Astrocyte (in vitro differentiated cells and primary cell): ENCODE results near the gene ZNF286A. TPM values are rescaled to one million over a fixed set of nuclear protein-coding genes. Genes with fewer than 3 reads are reported as not detected.
"Not testable (repeated sequence)": the region's sequence is repeated elsewhere in the genome, so short reads cannot be mapped to it uniquely, and the experiment has no call there.

ENCODE experiments used
- DNase-seq: peaks from one replicate; pipeline ENCODE4 v3.0.0-alpha.2; 2010; ENCODE audit warnings: low read depth
- FAIRE-seq: peaks from 2 replicates; lab custom pipeline; 2011; peaks lifted over from hg19 to GRCh38; lab: Jason Lieb, UNC
- H2AFZ ChIP-seq: 2 replicates; pipeline ENCODE4 v1.6.0; 2012; ENCODE audit warnings: low read depth, low read length, inconsistent platforms
- H3K27ac ChIP-seq: 2 replicates; pipeline ENCODE4 v1.5.1; 2011; ENCODE audit warnings: low read depth, low read length, inconsistent platforms
- H3K27me3 ChIP-seq: 2 replicates; pipeline ENCODE4 v1.6.0; 2011; ENCODE audit warnings: low read length, inconsistent platforms; ENCODE audit not compliant: insufficient read depth
- H3K36me3 ChIP-seq: 2 replicates; pipeline ENCODE4 v1.5.1; 2011; ENCODE audit warnings: low read length, inconsistent platforms; ENCODE audit not compliant: insufficient read depth
- H3K4me1 ChIP-seq: 2 replicates; pipeline ENCODE4 v1.5.1; 2011; ENCODE audit warnings: low read length, inconsistent platforms; ENCODE audit not compliant: insufficient read depth
- H3K4me2 ChIP-seq: 2 replicates; pipeline ENCODE4 v1.6.0; 2012; ENCODE audit warnings: low read length, inconsistent platforms
- H3K4me3 ChIP-seq: 2 replicates; pipeline ENCODE4 v1.5.1; 2011; ENCODE audit warnings: low read depth, mild to moderate bottlenecking, low read length, inconsistent platforms; ENCODE audit not compliant: insufficient read depth
- H3K79me2 ChIP-seq: 2 replicates; pipeline ENCODE4 v1.6.0; 2012; ENCODE audit warnings: mild to moderate bottlenecking, low read length, inconsistent platforms; ENCODE audit not compliant: insufficient read depth
- H3K9ac ChIP-seq: 2 replicates; pipeline ENCODE4 v1.6.0; 2012; ENCODE audit warnings: mild to moderate bottlenecking, low read length, inconsistent platforms
- H3K9me3 ChIP-seq: 2 replicates; pipeline ENCODE4 v1.5.1; 2012; ENCODE audit warnings: low read depth, mild to moderate bottlenecking, low read length, inconsistent platforms; ENCODE audit not compliant: insufficient read depth
- H4K20me1 ChIP-seq: 2 replicates; pipeline ENCODE4 v1.6.0; 2012; ENCODE audit warnings: low read length, inconsistent platforms; ENCODE audit not compliant: insufficient read depth
- H3K27ac Mint-ChIP-seq: one replicate; pipeline ENCODE4 v1.8.0; 2021; ENCODE audit warnings: mild to moderate bottlenecking, mixed read lengths; ENCODE audit not compliant: unreplicated experiment
- H3K27me3 Mint-ChIP-seq: one replicate; pipeline ENCODE4 v1.8.0; 2021; ENCODE audit warnings: low read depth, mixed read lengths; ENCODE audit not compliant: unreplicated experiment
- H3K36me3 Mint-ChIP-seq: one replicate; pipeline ENCODE4 v1.8.0; 2021; ENCODE audit warnings: low read depth, mixed read lengths; ENCODE audit not compliant: unreplicated experiment
- H3K4me1 Mint-ChIP-seq: one replicate; pipeline ENCODE4 v1.8.0; 2021; ENCODE audit warnings: low read depth, mixed read lengths; ENCODE audit not compliant: unreplicated experiment
- H3K4me3 Mint-ChIP-seq: one replicate; pipeline ENCODE4 v1.8.0; 2021; ENCODE audit warnings: mild to moderate bottlenecking, moderate library complexity, mixed read lengths; ENCODE audit not compliant: unreplicated experiment
- H3K9me3 Mint-ChIP-seq: one replicate; pipeline ENCODE4 v1.8.0; 2021; ENCODE audit warnings: mild to moderate bottlenecking, mixed read lengths; ENCODE audit not compliant: unreplicated experiment
- EZH2 ChIP-seq: IDR thresholded peaks from 2 replicates; pipeline ENCODE4 v1.6.1; 2012; ENCODE audit warnings: mild to moderate bottlenecking, low read length, inconsistent platforms; ENCODE audit not compliant: insufficient read depth
- total RNA-seq: library from RNA; stranded (reverse); gene quantifications from 2 replicates; pipeline ENCODE4 v1.2.1, GENCODE V29; 2021
- TF ChIP-seq, protein P1 (sequence below): IDR thresholded peaks from 2 replicates; pipeline ENCODE4 v1.5.1; 2011; ENCODE audit warnings: low read depth, mild to moderate bottlenecking, inconsistent platforms, low read length, moderate library complexity; ENCODE audit not compliant: insufficient read depth

ZNF286A gene
- total RNA-seq, 1 donor from 2014 or later: 58.6 TPM

GRCh38 chr17:15731900-15732299 is 32.3 kb downstream of the ZNF286A start, which contains the start of gene TBC1D26:
Gene TBC1D26 (plus strand): TSS chr17:15732283. CDS start chr17:15735349, 3,066 bp downstream.
- H3K27me3 Mint-ChIP-seq, H3K9me3 ChIP-seq: not testable (repeated sequence)

GRCh38 chr17:15733174-15733789 is 33.7 kb downstream of the ZNF286A start:
- not testable (repeated sequence) for H3K27ac Mint-ChIP-seq, H3K9me3 ChIP-seq, H3K27ac ChIP-seq, H3K9me3 Mint-ChIP-seq, H3K27me3 ChIP-seq, H3K4me1 ChIP-seq, H3K4me3 ChIP-seq, FAIRE-seq, H3K36me3 ChIP-seq, H3K36me3 Mint-ChIP-seq, H3K79me2 ChIP-seq, H4K20me1 ChIP-seq, H2AFZ ChIP-seq, H3K4me1 Mint-ChIP-seq, H3K4me3 Mint-ChIP-seq, H3K4me2 ChIP-seq, DNase-seq, H3K9ac ChIP-seq, H3K27me3 Mint-ChIP-seq

More at GRCh38 chr17:15731900-15732299, 32.3 kb downstream of the ZNF286A start, which contains the start of gene TBC1D26:
- H4K20me1 ChIP-seq, FAIRE-seq, H3K4me2 ChIP-seq, H3K4me3 Mint-ChIP-seq, H3K27ac Mint-ChIP-seq, DNase-seq, H3K36me3 Mint-ChIP-seq, H3K36me3 ChIP-seq, H3K79me2 ChIP-seq, H2AFZ ChIP-seq, H3K9ac ChIP-seq, H3K4me1 ChIP-seq, H3K4me3 ChIP-seq, H3K27ac ChIP-seq, H3K9me3 Mint-ChIP-seq, H3K27me3 ChIP-seq, H3K4me1 Mint-ChIP-seq: not testable (repeated sequence)

- H3K27me3 Mint-ChIP-seq, FAIRE-seq, H3K9me3 Mint-ChIP-seq, H3K79me2 ChIP-seq, H3K4me3 Mint-ChIP-seq, H2AFZ ChIP-seq, H3K9me3 ChIP-seq, H3K36me3 Mint-ChIP-seq, H3K27me3 ChIP-seq, H3K4me1 Mint-ChIP-seq, H3K4me2 ChIP-seq, H3K4me1 ChIP-seq, H3K27ac ChIP-seq, H3K9ac ChIP-seq, DNase-seq, H3K27ac Mint-ChIP-seq, H4K20me1 ChIP-seq, H3K36me3 ChIP-seq, H3K4me3 ChIP-seq: not testable (repeated sequence)
Measured at GRCh38 chr17:15736578-15736977, 37.0 kb downstream of the ZNF286A start.

- Histone ChIP-seq H3K9me3 (no peaks in the 10 kb centered on the region), H2AFZ (no peak overlapping the region), H3K9ac (no peak overlapping the region), H3K27ac (no peak overlapping the region), H3K36me3 (no peaks in the 10 kb centered on the region), H3K4me2 (no peak overlapping the region), H3K4me1 (no peaks in the 10 kb centered on the region), H3K27me3 (no peaks in the 10 kb centered on the region), H4K20me1 (no peaks in the 10 kb centered on the region), H3K4me3 (no peak overlapping the region), H3K79me2 (no peaks in the 10 kb centered on the region)
- no peak overlapping the region for H3K27ac Mint-ChIP-seq
- TF ChIP-seq, protein P1, sequence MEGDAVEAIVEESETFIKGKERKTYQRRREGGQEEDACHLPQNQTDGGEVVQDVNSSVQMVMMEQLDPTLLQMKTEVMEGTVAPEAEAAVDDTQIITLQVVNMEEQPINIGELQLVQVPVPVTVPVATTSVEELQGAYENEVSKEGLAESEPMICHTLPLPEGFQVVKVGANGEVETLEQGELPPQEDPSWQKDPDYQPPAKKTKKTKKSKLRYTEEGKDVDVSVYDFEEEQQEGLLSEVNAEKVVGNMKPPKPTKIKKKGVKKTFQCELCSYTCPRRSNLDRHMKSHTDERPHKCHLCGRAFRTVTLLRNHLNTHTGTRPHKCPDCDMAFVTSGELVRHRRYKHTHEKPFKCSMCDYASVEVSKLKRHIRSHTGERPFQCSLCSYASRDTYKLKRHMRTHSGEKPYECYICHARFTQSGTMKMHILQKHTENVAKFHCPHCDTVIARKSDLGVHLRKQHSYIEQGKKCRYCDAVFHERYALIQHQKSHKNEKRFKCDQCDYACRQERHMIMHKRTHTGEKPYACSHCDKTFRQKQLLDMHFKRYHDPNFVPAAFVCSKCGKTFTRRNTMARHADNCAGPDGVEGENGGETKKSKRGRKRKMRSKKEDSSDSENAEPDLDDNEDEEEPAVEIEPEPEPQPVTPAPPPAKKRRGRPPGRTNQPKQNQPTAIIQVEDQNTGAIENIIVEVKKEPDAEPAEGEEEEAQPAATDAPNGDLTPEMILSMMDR: no peak
- no peak for TF ChIP-seq EZH2
- FAIRE-seq: no peak
- H3K4me3 Mint-ChIP-seq: no peak overlapping the region
- peaks cover 3% of the 10 kb centered on the region for H3K9me3 Mint-ChIP-seq
- no peak for DNase-seq
- H3K4me1 Mint-ChIP-seq: no peaks in the 10 kb centered on the region
- H3K27me3 Mint-ChIP-seq: peaks cover 3% of the 10 kb centered on the region
- H3K36me3 Mint-ChIP-seq: peaks cover 3% of the 10 kb centered on the region
Measured at GRCh38 chr17:15738066-15738465, 38.5 kb downstream of the ZNF286A start.

- not testable (repeated sequence) for H3K27me3 ChIP-seq, H3K36me3 Mint-ChIP-seq, H4K20me1 ChIP-seq, H3K36me3 ChIP-seq, H3K4me1 ChIP-seq, H3K4me3 Mint-ChIP-seq, H3K9ac ChIP-seq, H3K4me3 ChIP-seq, DNase-seq, H3K4me1 Mint-ChIP-seq, H3K9me3 Mint-ChIP-seq, H3K79me2 ChIP-seq, H3K27ac Mint-ChIP-seq, H3K9me3 ChIP-seq, H3K27ac ChIP-seq, FAIRE-seq, H3K27me3 Mint-ChIP-seq, H2AFZ ChIP-seq, H3K4me2 ChIP-seq
Measured at GRCh38 chr17:15739259-15739658, 39.7 kb downstream of the ZNF286A start.
